ENCODE results near the gene IP6K1.
"Not testable (repeated sequence)": the region's sequence is repeated elsewhere in the genome, so short reads cannot be mapped to it uniquely, and the experiment has no call there.

The IP6K1 gene

DNA sequence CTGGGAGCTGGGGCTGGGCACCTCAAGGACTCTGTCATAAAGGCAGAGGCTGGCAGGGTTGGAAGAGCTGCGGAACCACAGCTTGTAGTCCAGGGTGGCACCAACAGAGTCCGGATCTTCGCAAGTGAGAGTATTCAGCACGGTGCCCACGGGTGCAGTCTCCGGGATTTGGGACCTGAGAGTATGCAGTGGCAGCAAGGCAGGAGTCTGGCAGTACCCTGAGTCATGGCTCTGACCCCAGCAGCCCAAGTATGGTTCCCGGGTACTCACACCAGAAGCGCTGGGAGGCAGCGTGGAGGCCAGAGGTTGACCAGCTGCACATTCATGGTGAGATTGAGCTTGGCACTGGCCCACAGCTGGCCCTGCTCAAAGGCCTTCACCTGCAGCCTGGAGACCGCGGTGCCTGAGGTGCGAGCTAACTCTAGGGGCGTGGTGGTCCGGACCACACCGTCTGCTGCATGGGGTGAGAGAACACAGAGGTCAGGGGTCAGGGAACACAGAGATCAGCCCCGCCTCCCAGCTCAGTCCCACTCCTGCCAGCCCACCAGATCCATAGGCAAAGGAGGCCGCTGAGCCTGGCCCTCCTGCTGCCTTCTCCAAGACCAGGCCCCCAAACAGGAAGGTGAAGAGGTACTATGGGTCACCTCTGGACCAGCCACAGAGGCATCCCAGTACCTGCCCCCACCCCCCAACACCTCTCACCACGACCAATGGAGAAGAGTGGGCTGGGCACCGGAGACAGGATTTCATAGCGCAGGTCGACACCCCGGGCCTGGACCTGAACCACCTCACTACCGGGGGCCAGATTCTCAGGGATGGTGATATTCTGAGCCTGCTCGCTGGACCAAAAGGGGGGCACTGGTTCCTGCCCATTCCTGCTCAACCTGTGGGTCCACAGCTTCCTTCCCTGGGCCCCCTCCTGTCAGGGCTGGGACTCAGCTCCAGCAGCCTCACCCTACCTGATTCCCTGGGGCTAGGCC is 8.9 kb upstream of the IP6K1 start:
- no peak for DNase-seq (ENCODE audit: low read depth)
- H3K4me3 ChIP-seq (ENCODE audit: low read depth, low read length): no peak overlapping the region

DNA sequence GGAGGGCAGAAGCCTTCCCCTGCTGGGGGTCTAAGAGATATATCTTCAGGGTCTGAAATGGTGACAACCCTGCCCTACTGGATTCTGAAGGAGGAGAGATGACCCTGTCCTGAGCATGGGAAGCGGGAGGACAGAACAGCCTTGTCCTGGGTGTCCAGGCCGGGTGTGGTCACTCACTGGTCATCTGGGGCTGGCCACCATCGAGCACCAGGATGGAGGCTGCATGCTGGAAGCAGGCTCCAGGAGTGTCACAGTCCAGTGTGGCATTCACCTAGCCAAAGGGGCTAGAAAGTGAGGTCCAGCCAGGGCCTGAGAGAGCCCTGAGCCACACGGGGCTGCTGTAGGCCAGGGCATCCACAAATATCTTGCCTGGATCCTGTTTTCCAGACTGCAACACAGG is 8.1 kb upstream of the IP6K1 start:
- DNase-seq (ENCODE audit: low read depth): no peak
- no peak overlapping the region for H3K4me3 ChIP-seq (ENCODE audit: low read depth, low read length)

DNA sequence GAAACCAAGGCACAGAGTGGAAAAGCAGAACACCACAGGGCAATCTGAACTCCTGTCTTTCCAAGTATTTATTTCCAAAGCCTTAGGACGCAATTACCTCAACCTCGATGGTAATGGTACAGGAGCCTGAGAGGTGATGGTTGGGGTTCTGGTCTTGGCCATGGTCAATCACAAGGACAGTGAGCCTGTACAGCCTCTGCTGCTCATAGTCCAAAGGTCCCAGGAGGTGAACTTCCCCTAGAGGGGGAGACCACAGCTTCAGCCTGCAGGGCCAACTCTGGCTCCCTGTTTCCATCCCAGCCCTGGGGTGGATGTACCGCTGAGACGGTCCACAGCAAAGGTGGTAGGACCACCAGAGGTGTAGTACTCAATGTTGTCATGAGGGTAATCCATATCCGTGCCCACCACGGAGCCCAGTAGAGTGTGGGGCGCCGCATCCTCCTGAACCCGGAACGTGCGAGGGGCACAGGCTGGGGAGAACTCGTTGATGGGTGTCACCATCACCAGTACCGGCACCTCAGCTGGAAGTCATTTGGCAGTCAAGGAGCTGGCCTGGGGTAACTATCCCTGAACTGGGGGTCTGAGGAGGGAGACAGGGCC is 7.2 kb upstream of the IP6K1 start:
- no peak for DNase-seq (ENCODE audit: low read depth)
- H3K4me3 ChIP-seq (ENCODE audit: low read depth, low read length): no peak overlapping the region

DNA sequence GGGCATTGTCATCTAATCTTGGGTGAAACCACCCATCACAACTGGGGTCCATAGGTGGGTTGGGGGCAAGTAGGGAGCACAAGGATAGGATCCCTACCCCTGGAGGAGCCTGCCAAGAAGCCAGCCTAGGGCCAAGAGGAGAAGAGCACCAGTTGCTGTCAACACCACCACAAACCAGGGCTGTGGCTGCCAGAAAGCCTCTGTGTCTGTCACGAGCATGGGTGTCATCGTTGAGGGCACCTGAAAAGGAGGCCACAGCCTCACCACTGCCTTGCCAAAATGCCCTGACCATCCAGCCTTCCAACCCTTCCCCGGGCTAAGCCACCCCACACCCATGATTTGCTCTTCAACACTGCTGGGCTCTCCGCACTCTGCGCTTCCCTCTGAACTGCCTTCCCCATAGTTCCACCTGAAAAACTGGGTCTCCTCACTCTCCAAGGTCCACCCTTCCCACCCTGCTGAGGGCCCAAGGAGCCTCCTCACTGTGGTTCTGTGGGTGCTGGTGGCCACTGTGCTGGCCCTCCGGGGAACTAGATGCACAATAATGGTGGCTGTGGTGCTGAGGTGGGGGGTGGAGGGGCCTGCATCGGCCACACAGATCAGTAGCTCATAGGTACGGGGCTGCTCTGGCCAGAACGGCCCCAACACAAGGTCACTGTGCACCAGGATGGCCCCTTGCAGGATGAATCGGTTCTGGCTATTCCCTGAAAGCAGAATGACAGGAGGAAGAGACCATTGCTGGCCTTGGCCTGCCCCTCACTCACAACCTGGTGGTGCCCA is 6.2 kb upstream of the IP6K1 start:
- H3K4me3 ChIP-seq (ENCODE audit: low read depth, low read length): no peak overlapping the region

DNA sequence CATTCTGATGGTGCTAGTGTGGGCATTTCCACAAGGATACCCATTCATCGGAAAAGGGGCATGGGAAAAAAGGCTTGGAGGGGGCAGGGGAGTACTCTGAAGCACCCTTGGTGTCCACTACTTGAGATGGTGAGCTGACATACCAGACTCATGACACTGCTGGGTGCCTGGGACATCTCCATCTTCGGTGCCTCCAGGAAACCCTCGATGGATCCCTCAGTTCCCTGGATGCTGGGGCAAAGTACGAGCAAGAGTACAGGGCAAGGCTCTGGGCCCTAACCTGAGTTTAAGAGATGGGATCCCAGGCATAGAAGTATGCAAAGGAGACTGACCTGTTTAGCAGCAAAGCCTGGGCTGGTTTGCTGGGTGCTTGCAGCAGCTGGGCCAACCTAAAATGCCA is 5.2 kb upstream of the IP6K1 start:
- no peak for DNase-seq (ENCODE audit: low read depth)
- H3K4me3 ChIP-seq (ENCODE audit: low read depth, low read length): no peak overlapping the region

More for the DNA sequence above, 6.2 kb upstream of the IP6K1 start:
- DNase-seq (ENCODE audit: low read depth): no peak

DNA sequence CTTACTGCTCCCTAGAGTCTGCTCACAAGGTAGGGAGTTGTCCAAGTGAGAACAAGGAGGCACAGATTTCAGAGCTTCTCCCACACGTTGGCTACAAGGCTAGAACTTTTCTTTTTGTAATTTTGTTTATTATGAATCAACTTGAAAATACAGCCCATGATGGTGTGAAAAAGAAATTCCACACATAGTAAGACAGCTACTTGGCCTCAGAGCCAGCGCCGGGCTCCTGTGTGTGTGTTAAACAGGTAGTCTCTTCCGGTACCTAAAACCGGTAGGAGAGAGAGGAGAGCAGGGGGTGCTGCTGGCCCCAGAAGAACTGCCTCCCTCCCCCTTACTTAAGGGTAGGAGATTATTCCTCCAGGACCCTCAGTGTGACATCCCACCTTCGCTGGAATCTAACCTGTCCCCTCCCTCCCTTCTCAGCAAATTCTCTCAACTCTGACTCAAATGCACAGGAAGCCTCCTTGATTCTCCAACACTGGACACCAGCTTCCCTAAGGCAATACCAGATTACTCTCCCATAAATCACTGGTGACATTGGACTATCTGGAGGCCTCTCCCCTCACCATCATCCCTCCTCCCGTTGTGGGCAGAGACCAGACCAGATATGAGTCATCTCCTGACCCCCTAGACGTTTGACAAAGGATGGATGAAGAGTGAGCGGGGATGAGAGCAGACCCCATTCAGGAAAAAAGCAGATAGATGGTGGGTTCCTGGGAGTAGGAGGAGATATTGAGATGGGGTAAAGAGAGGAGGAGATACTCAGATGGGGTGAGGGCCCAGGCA is 4.5 kb upstream of the IP6K1 start:
- no peak overlapping the region for H3K4me3 ChIP-seq (ENCODE audit: low read depth, low read length)
- no peak for DNase-seq (ENCODE audit: low read depth)

DNA sequence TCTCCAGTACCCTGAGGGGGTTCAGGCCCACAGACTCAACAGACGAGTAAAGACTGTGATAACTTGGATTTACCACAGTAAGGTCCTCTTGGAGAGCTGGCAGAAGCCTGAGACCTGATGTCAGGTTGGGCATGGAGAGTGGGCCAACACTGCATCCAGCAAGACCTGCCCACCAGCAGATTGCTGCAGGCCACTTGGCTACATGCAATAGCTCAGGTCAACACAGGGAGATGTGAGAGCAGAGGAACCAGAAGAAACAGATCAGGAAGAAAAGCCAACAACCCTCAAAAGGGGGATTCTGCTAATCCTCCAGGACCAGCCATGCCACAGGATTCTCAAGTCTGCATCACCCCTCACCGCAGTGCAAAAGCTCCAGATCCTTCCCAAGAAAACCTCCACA is 1.7 kb upstream of the IP6K1 start:
- H3K4me3 ChIP-seq (ENCODE audit: low read depth, low read length): no peak overlapping the region
- DNase-seq (ENCODE audit: low read depth): no peak

DNA sequence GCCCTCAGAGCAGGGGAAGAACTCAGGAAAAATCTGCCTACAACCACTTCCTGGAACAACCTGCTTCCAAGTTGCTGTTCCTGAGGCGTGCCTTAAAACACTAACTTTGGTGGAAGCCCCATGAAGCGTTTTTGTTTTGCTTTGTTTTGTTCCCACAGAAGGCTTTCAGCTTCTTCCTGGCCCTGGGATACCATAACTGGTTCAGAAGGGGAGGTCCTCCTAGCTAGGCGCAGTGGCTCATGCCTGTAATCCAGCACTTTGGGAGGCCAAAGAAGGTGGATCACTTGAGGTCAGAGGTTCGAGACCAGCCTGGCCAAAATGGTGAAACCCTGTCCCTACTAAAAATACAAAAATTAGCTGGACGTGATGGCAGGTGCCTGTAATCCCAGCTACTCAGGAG is 1.2 kb upstream of the IP6K1 start:
- DNase-seq (ENCODE audit: low read depth): no peak
- no peak overlapping the region for H3K4me3 ChIP-seq (ENCODE audit: low read depth, low read length)

DNA sequence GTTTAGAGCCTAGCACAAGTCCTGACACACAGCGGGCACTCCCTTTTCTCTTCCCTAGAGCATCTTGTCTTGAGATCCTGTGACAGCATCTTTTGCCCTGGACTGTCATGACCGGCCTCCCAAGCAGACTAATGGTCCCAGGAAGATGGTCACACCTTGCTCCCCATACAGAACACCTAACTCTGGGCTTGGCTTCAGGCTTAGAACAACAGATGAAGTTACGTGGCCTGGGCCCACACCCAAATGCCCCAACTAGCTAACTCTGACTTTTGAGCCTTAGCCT is 781 bp upstream of the IP6K1 start:
- DNase-seq (ENCODE audit: low read depth): no peak
- H3K4me3 ChIP-seq (ENCODE audit: low read depth, low read length): peak overlapping the region; percentile 95

DNA sequence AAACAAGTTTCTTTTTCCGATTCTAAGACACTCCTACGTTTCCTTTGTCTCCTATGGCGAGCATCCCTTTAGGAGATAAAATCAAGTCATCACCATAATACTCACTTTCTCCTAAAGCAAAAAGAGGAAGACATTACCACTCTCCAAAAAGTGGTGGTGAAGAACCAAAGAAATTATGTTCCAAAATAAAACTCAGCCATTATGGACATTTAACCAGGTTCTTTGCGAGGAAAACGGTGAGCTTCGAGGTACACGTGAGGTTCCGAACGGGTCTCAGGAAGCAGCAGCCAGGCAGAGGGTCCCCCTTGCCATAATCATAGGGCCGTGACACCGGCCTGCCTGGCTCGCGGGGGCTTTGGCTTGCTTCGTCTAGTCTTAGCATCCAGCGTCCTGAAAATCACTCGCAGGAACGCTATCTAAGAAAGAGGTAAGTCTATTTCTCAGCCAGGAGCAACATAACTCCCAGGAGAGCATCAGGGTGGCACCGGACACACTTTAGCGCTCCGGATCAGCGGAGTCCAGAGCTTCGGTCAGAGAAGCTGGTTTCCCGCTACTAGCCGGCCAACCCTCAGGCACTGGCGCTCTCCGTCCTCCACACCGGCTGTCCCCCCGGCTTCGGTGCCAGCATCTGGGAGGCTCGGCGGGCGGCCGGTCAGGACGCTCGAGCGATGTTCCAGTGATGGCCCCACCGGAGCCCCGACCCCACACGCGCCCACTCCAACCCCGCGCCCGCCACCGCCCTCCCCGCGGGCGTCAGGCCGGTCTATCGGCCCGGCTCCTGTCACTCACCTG is 581 bp downstream of the IP6K1 start:
- no peak for DNase-seq (ENCODE audit: low read depth)
- peak overlapping the region; percentile 95 for H3K4me3 ChIP-seq (ENCODE audit: low read depth, low read length)

DNA sequence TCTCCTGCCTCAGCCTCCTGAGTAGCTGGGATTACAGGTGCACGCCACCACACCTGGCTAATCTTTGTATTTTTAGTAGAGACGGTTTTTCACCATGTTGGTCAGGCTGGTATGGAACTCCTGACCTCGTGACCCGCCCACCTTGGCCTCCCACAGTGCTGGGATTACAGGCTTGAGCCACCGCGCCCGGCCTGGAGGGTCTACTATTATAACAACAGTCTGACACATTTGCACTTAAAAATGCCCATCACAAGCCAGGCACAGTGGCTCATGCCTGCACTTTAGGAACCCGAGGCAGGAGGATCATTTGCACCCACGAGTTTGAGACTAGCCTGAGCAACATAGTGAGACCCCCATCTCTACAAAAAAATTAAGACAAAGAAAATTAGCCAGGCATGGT is 4.1 kb downstream of the IP6K1 start:
- H3K4me3 ChIP-seq (ENCODE audit: low read depth, low read length); DNase-seq (ENCODE audit: low read depth): not testable (repeated sequence)

DNA sequence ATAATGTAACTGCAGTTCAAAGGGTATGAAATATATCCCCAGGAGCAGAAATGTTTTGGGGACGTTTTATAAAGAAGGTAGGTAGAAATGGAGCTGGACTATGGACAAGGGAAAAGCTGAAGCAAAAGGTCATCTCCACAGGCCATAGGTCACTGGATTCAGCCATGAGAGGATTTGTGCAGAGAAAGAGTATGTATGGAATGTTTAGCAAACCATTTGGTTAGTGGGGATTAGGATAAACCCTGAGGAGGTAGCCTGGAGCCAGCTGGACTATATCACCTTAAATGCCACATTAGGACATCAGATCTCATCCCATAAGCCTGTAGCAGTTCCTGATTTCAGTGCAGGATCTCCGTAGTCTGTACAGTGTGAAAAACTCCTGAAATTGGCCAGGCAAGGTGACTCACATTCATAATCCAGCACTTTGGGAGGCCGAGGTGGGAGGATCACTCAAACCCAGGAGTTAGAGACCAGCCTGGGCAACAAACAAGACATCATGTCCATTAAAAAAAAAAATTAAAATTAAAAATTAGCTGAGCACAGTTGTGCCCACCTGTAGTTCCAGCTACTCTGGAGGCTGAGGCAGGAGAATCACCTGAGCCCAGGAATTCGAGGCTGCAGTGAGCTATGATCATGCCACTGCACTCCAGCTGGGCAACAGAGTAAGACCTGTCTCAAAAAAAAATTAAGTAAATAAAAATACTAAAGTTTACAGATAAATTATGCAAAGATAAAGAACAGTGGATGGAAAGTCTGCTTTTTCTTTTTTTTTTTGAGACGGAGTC is 4.7 kb downstream of the IP6K1 start:
- no peak overlapping the region for H3K4me3 ChIP-seq (ENCODE audit: low read depth, low read length)
- DNase-seq (ENCODE audit: low read depth): no peak

DNA sequence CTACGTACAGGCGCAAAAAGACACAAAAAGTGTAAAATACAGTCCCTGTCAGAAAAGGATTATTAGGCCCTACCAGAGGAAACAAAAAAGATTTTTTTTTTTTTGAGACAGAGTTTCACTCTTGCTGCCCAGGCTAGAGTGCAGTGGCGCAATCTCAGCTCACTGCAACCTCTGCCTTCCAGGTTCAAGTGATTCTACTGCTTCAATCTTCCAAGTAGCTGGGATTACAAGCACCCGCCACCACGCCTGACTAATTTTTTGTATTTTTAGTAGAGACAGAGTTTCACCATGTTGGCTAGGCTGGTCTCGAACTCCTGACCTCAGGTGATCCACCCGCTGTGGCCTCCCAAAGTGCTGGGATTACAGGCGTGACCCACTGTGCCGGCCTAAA is 5.4 kb downstream of the IP6K1 start:
- not testable (repeated sequence) for H3K4me3 ChIP-seq (ENCODE audit: low read depth, low read length); DNase-seq (ENCODE audit: low read depth)

DNA sequence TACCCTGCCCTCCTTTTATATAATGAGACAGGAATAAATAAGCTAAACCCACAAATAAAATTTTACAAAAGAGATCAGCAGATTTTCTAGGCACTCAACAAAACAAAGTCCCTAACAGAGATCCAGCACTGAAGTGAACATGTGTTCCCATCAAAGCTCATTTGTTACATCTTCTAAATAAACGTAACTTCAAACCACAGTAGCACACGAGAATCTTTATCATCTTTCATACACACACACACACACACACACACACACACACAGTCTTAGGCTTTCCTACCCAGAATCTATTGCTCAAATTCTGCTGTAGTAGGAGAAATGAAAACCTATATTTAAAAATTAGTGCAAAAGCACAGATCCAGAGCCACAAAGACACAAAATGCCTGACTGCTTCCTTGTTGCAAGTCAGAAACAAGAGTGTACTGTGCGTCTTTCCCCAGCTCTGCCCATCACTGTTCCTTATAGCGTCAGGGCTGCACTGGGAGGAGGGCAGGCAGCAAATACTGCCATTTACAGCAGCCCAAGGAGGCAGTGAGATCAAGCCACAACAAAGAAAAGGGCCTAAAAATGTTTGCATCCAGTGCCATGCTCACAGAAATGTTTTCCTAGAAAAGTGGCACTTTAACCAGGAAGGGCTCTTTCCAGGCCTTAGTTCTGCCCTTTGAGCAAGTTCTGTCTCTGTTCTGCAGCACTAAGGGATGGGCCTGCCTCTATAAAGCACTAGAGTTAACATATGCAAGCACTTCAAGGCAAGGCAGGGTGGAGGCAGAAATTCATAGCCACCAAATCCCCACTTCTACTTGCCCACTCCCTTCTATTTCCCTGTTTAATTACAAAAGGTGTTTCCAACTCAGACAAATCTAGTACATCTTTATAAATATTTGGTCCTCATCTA is 6.0 kb downstream of the IP6K1 start:
- no peak for DNase-seq (ENCODE audit: low read depth)
- H3K4me3 ChIP-seq (ENCODE audit: low read depth, low read length): no peak overlapping the region

DNA sequence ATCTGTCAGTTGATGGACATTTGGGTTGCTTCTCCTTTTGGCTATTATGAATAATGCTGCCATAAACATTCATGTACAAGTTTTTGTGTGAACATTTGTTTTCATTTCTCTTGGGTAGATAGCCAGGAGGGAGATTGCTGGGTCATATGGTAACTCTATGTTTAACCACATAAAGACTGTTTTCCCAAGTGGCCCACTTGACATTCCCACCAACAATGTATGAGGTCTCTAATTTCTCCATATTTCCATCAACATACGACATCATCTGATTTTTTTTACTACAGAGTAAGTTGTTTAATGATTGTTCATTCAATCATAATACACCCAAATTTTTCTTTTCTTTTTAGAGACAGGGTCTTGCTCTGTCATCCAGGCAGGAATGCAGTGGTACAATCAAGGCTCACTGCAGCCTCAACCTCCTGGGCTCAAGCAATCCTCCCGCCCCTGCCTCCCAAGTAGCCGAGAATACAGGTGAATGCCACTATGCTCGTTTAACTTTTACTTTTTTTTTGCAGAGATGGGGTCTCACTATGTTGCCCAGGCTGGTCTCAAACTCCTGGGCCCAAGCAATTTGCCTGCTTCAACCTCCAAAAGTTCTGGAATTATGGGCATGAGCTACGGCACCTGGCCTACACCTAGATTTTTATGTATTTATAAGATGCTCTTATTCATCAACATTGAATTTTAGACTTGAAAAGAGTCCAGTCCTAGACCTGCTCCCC is 6.8 kb downstream of the IP6K1 start:
- H3K4me3 ChIP-seq (ENCODE audit: low read depth, low read length): no peak overlapping the region
- no peak for DNase-seq (ENCODE audit: low read depth)

DNA sequence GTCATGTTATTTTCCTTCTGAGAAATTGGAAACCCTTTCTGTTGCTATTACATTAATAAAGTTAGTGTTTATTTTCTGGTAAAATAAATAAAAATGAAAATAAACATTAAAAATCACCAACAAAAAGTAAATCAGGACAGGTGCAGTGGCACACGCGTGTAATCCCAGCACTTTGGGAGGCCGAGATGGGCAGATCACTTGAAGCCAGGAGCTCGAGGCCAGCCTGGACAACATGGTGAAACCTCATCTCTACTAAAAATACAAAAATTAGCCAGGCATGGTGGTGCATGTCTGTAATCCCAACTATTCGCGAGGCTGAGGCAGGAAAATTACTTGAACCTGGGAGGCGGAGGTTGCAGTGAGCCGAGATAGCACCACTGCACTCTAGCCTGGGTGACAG is 10.2 kb downstream of the IP6K1 start:
- not testable (repeated sequence) for DNase-seq (ENCODE audit: low read depth); H3K4me3 ChIP-seq (ENCODE audit: low read depth, low read length)

DNA sequence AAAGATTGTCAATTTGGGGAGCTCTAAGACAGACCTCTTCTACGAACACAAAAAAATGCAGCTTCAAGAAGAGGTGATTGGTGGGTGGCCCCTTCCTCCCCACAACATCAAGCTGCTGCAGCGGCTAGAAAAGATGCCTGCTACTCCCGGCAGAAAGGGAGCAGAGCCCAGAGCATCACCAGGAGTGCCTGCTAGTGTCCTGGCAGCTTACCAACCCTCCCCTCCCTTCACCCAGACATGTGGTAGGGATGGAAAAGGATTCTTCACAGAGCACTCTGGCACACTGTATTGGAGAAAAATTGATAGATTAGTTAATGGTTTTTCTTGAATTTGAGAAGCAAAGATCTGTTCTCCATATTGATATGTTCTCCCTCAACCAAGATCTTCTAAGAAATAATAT is 10.8 kb downstream of the IP6K1 start:
- no peak overlapping the region for H3K4me3 ChIP-seq (ENCODE audit: low read depth, low read length)
- no peak for DNase-seq (ENCODE audit: low read depth)
